ENCODE measurements around the gene IGFBP6. TPM values are rescaled to one million over a fixed set of nuclear protein-coding genes. Genes with fewer than 3 reads are reported as not detected.

The IGFBP6 gene
- polyA plus RNA-seq, 2 of the 4 experiments (the other 2 are of a cell fraction) = 49.1 to 128 TPM

GRCh38 chr12:53053218-53054111 is 44.0 kb upstream of the IGFBP6 start:
- CTCF ChIA-PET = interaction anchor here (0.6 to 45.5 kb wide), 16 partner anchors 8 to 234 kb away, joined by 3 to 1424 read pairs (median 4); partner anchors contain the start of genes EIF4B, IGFBP6, SOAT2 and SPRYD3
- Histone ChIP-seq H3K9me3 (no peaks in the 10 kb centered on the region), H3K4me3 (peak overlapping the region; percentile 58), H3K4me2 (peak overlapping the region; percentile 93), H3K27ac (peak overlapping the region; percentile 99), H3K4me1 (peaks cover 62% of the 10 kb centered on the region)
- POLR2A ChIA-PET = interaction anchor here (0.7 to 3.2 kb wide), 8 partner anchors 9 to 171 kb away, joined by 3 to 9 read pairs (median 5); partner anchors contain the start of genes EIF4B, IGFBP6 and SPRYD3
- ATAC-seq = peak; percentile 10 to 23
- FAIRE-seq = no peak
- 22% methylated on average over 14 of the region's 16 CpGs for WGBS (ENCODE audit: missing lambda C conversion rate)
- DNase-seq (ENCODE audit: low read depth in 1 of 2, low spot score in 1 of 2) = peak in 1 of 2 experiments; percentile 70
- TF ChIP-seq, protein P1, sequence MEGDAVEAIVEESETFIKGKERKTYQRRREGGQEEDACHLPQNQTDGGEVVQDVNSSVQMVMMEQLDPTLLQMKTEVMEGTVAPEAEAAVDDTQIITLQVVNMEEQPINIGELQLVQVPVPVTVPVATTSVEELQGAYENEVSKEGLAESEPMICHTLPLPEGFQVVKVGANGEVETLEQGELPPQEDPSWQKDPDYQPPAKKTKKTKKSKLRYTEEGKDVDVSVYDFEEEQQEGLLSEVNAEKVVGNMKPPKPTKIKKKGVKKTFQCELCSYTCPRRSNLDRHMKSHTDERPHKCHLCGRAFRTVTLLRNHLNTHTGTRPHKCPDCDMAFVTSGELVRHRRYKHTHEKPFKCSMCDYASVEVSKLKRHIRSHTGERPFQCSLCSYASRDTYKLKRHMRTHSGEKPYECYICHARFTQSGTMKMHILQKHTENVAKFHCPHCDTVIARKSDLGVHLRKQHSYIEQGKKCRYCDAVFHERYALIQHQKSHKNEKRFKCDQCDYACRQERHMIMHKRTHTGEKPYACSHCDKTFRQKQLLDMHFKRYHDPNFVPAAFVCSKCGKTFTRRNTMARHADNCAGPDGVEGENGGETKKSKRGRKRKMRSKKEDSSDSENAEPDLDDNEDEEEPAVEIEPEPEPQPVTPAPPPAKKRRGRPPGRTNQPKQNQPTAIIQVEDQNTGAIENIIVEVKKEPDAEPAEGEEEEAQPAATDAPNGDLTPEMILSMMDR (IDR thresholded peaks at IDR 0.05) = peak; percentile 39; the same call in 2 of the 3 replicates
- peak; percentile 55 for TF ChIP-seq USF2 (IDR thresholded peaks at IDR 0.05)
- no peak for TF ChIP-seq NFE2L2 (conservative IDR thresholded peaks at IDR 0.05; ENCODE audit: low read length)
- peak; percentile 57; the same call in 1 of the 2 replicates for TF ChIP-seq ESRRA (IDR thresholded peaks at IDR 0.05; ENCODE audit: borderline replicate concordance, low read length)
- 0 out of 3 replicates have a peak, but pooled peaks have one; percentile 7 for TF ChIP-seq BCL3 (IDR thresholded peaks at IDR 0.05)

- DNase-seq (ENCODE audit: low read depth in 1 of 2, low spot score in 1 of 2) (peak; percentile 86 to 96), ATAC-seq (peak; percentile 60 to 74), FAIRE-seq (no peak)
- TF ChIP-seq, protein P2, sequence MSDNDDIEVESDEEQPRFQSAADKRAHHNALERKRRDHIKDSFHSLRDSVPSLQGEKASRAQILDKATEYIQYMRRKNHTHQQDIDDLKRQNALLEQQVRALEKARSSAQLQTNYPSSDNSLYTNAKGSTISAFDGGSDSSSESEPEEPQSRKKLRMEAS (IDR thresholded peaks at IDR 0.05) = peak; percentile 72
- TF ChIP-seq BHLHE40 (IDR thresholded peaks at IDR 0.05; ENCODE audit: low read depth, low read length) (no peak), BCL3 (IDR thresholded peaks at IDR 0.05) (0 out of 3 replicates have a peak, but pooled peaks have one; percentile 7), POLR2A (IDR thresholded peaks at IDR 0.05; ENCODE audit: low read length) (peak; percentile 50)
- peaks cover 54% of the 10 kb centered on the region for H3K4me1 ChIP-seq
- H3K9me3 ChIP-seq = no peaks in the 10 kb centered on the region
- POLR2A ChIA-PET = interaction anchor here (0.7 to 3.2 kb wide), 7 partner anchors 8 to 172 kb away, joined by 3 to 9 read pairs (median 6); partner anchors contain the start of genes CSAD, IGFBP6, SPRYD3 and ZNF740
- peak overlapping the region; percentile 99 for H3K27ac ChIP-seq
- H3K4me2 ChIP-seq = peak overlapping the region; percentile 93
- CTCF ChIA-PET = interaction anchor here (0.6 to 45.5 kb wide), 17 partner anchors 4 to 233 kb away, joined by 3 to 1424 read pairs (median 4); partner anchors contain the start of genes EIF4B, IGFBP6, SOAT2 and SPRYD3
- H3K4me3 ChIP-seq = peak overlapping the region; percentile 58
- WGBS (ENCODE audit: missing lambda C conversion rate) = 19% methylated on average over 19 of the region's 48 CpGs
These were observed 43.2 kb upstream of the IGFBP6 start for GRCh38 chr12:53054112-53054878.

- no peak overlapping the region for H3K4me3 ChIP-seq
- DNase-seq (ENCODE audit: low read depth in 1 of 2, low spot score in 1 of 2) = no peak
- peaks cover 41% of the 10 kb centered on the region for H3K4me1 ChIP-seq
- no peaks in the 10 kb centered on the region for H3K9me3 ChIP-seq
- ChIA-PET CTCF (interaction anchor here (0.7 to 45.5 kb wide), 8 partner anchors 5 to 232 kb away, joined by 3 to 1424 read pairs (median 6); partner anchors contain the start of genes IGFBP6, SOAT2, SPRYD3 and TNS2), POLR2A (interaction anchor here (0.6 to 3.2 kb wide), 5 partner anchors 7 to 125 kb away, joined by 3 to 9 read pairs (median 4); partner anchors contain the start of genes CSAD and ZNF740)
- 87% methylated on average over 15 of the region's 15 CpGs for WGBS (ENCODE audit: missing lambda C conversion rate)
- FAIRE-seq = no peak
- no peak overlapping the region for H3K27ac ChIP-seq
- no peak for ATAC-seq
- H3K4me2 ChIP-seq = no peak overlapping the region
- no peak for TF ChIP-seq RAD21 (conservative IDR thresholded peaks at IDR 0.05 in 1 of 2, IDR thresholded peaks at IDR 0.05 in 1 of 2)
- TF ChIP-seq, protein P3, sequence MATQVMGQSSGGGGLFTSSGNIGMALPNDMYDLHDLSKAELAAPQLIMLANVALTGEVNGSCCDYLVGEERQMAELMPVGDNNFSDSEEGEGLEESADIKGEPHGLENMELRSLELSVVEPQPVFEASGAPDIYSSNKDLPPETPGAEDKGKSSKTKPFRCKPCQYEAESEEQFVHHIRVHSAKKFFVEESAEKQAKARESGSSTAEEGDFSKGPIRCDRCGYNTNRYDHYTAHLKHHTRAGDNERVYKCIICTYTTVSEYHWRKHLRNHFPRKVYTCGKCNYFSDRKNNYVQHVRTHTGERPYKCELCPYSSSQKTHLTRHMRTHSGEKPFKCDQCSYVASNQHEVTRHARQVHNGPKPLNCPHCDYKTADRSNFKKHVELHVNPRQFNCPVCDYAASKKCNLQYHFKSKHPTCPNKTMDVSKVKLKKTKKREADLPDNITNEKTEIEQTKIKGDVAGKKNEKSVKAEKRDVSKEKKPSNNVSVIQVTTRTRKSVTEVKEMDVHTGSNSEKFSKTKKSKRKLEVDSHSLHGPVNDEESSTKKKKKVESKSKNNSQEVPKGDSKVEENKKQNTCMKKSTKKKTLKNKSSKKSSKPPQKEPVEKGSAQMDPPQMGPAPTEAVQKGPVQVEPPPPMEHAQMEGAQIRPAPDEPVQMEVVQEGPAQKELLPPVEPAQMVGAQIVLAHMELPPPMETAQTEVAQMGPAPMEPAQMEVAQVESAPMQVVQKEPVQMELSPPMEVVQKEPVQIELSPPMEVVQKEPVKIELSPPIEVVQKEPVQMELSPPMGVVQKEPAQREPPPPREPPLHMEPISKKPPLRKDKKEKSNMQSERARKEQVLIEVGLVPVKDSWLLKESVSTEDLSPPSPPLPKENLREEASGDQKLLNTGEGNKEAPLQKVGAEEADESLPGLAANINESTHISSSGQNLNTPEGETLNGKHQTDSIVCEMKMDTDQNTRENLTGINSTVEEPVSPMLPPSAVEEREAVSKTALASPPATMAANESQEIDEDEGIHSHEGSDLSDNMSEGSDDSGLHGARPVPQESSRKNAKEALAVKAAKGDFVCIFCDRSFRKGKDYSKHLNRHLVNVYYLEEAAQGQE (IDR thresholded peaks at IDR 0.05) = no peak
- no peak for TF ChIP-seq SMC3 (IDR thresholded peaks at IDR 0.05)
- no peak for TF ChIP-seq TFCP2L1 (CRISPR knock-in tag; IDR thresholded peaks at IDR 0.05)
- TF ChIP-seq PHF8 (IDR thresholded peaks at IDR 0.05; ENCODE audit: borderline replicate concordance, low read depth) = no peak
- no peak for TF ChIP-seq NFE2L2 (conservative IDR thresholded peaks at IDR 0.05; ENCODE audit: low read length)
- no peak for TF ChIP-seq POLR2A (IDR thresholded peaks at IDR 0.05; ENCODE audit: low read length)
- TF ChIP-seq EHF (CRISPR knock-in tag; IDR thresholded peaks at IDR 0.05) = no peak
- TF ChIP-seq GATA3 (IDR thresholded peaks at IDR 0.05; ENCODE audit: borderline replicate concordance) = no peak
- no peak for TF ChIP-seq EP300 (IDR thresholded peaks at IDR 0.05)
These were observed 41.8 kb upstream of the IGFBP6 start for GRCh38 chr12:53055471-53056266.

Measured in A549 (cell line).